Measurements from ENCODE around the gene HK2. TPM values are rescaled to one million over a fixed set of nuclear protein-coding genes. Genes with fewer than 3 reads are reported as not detected.

The HK2 gene
- total RNA-seq, 1 donor from 2014 or later: 8.1 TPM

- peaks cover 10% of the 10 kb centered on the region for H3K4me1 Mint-ChIP-seq (ENCODE audit: low read depth, unreplicated experiment)
- DNase-seq: no peak
- H3K36me3 Mint-ChIP-seq (ENCODE audit: unreplicated experiment): peaks cover 4% of the 10 kb centered on the region
- H3K4me3 Mint-ChIP-seq (ENCODE audit: unreplicated experiment): no peak overlapping the region
- H3K27me3 Mint-ChIP-seq (ENCODE audit: unreplicated experiment): no peaks in the 10 kb centered on the region
- no peak for TF ChIP-seq CTCF (IDR thresholded peaks at IDR 0.05; ENCODE audit: partially characterized antibody, unreplicated experiment)
- H3K27ac Mint-ChIP-seq (ENCODE audit: unreplicated experiment): no peak overlapping the region
- no peaks in the 10 kb centered on the region for H3K9me3 Mint-ChIP-seq (ENCODE audit: unreplicated experiment)
Measured at GRCh38 chr2:74877781-74878433, 44.0 kb downstream of the HK2 start.

GRCh38 chr2:74878551-74878950, 44.6 kb downstream of the HK2 start:
- Mint-ChIP-seq H3K27me3 (ENCODE audit: unreplicated experiment) (peaks cover 2% of the 10 kb centered on the region), H3K36me3 (ENCODE audit: unreplicated experiment) (no peaks in the 10 kb centered on the region), H3K27ac (ENCODE audit: unreplicated experiment) (no peak overlapping the region), H3K4me3 (ENCODE audit: unreplicated experiment) (no peak overlapping the region), H3K9me3 (ENCODE audit: unreplicated experiment) (no peaks in the 10 kb centered on the region), H3K4me1 (ENCODE audit: low read depth, unreplicated experiment) (peaks cover 10% of the 10 kb centered on the region)
- no peak for DNase-seq
- no peak for TF ChIP-seq CTCF (IDR thresholded peaks at IDR 0.05; ENCODE audit: partially characterized antibody, unreplicated experiment)

DNA sequence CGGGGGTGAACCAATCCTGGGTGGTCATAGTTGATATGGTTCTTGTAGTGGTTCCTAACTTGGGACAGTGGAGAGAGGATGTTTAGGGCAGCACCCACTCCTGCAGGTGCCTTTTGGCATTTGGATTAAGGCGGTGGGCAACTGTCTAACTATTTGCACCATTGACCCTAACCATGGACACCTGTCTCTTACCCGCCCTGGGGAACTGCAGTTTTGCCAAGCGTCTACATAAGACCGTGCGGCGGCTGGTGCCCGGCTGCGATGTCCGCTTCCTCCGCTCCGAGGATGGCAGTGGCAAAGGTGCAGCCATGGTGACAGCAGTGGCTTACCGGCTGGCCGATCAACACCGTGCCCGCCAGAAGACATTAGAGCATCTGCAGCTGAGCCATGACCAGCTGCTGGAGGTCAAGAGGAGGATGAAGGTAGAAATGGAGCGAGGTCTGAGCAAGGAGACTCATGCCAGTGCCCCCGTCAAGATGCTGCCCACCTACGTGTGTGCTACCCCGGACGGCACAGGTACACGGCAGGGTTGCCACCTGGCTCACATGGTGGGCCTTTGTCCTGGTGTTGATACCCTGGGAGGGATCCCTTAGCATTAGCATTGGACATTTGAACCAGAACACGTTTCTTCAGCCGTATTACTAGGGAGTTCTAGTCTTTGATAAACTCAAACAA, 46.3 kb downstream of the HK2 start:
- no peaks in the 10 kb centered on the region for H3K36me3 Mint-ChIP-seq (ENCODE audit: unreplicated experiment)
- no peaks in the 10 kb centered on the region for H3K9me3 Mint-ChIP-seq (ENCODE audit: unreplicated experiment)
- TF ChIP-seq CTCF (IDR thresholded peaks at IDR 0.05; ENCODE audit: partially characterized antibody, unreplicated experiment): no peak
- no peak overlapping the region for H3K4me3 Mint-ChIP-seq (ENCODE audit: unreplicated experiment)
- no peak for DNase-seq
- H3K27ac Mint-ChIP-seq (ENCODE audit: unreplicated experiment): no peak overlapping the region
- H3K27me3 Mint-ChIP-seq (ENCODE audit: unreplicated experiment): peaks cover 2% of the 10 kb centered on the region
- H3K4me1 Mint-ChIP-seq (ENCODE audit: low read depth, unreplicated experiment): peaks cover 4% of the 10 kb centered on the region

- peaks cover under 1% of the 10 kb centered on the region for H3K4me1 Mint-ChIP-seq (ENCODE audit: low read depth, unreplicated experiment)
- no peak overlapping the region for H3K4me3 Mint-ChIP-seq (ENCODE audit: unreplicated experiment)
- no peak overlapping the region for H3K27ac Mint-ChIP-seq (ENCODE audit: unreplicated experiment)
- peaks cover 2% of the 10 kb centered on the region for H3K9me3 Mint-ChIP-seq (ENCODE audit: unreplicated experiment)
- H3K27me3 Mint-ChIP-seq (ENCODE audit: unreplicated experiment): peaks cover 2% of the 10 kb centered on the region
- DNase-seq: no peak
- TF ChIP-seq CTCF (IDR thresholded peaks at IDR 0.05; ENCODE audit: partially characterized antibody, unreplicated experiment): no peak
- H3K36me3 Mint-ChIP-seq (ENCODE audit: unreplicated experiment): peaks cover 1% of the 10 kb centered on the region
Measured at GRCh38 chr2:74881176-74881575, 47.2 kb downstream of the HK2 start.

GRCh38 chr2:74881626-74882298, 47.8 kb downstream of the HK2 start:
- H3K4me1 Mint-ChIP-seq (ENCODE audit: low read depth, unreplicated experiment): no peaks in the 10 kb centered on the region
- DNase-seq: no peak
- no peak for TF ChIP-seq CTCF (IDR thresholded peaks at IDR 0.05; ENCODE audit: partially characterized antibody, unreplicated experiment)
- no peak overlapping the region for H3K27ac Mint-ChIP-seq (ENCODE audit: unreplicated experiment)
- H3K27me3 Mint-ChIP-seq (ENCODE audit: unreplicated experiment): peaks cover 2% of the 10 kb centered on the region
- H3K4me3 Mint-ChIP-seq (ENCODE audit: unreplicated experiment): no peak overlapping the region
- peaks cover 4% of the 10 kb centered on the region for H3K36me3 Mint-ChIP-seq (ENCODE audit: unreplicated experiment)
- H3K9me3 Mint-ChIP-seq (ENCODE audit: unreplicated experiment): peaks cover 2% of the 10 kb centered on the region
